Glutamatergic neuron (in vitro differentiated cells): ENCODE measurements around the gene CYP1B1. TPM values are rescaled to one million over a fixed set of nuclear protein-coding genes. Genes with fewer than 3 reads are reported as not detected.

Source experiments
- DNase-seq: peaks from one replicate; pipeline ENCODE4 v3.0.0; 2022
- H3K27ac Mint-ChIP-seq: one replicate; pipeline ENCODE4 v1.8.0; 2020; ENCODE audit warnings: mild to moderate bottlenecking, mixed read lengths, inconsistent platforms; ENCODE audit not compliant: unreplicated experiment
- H3K27me3 Mint-ChIP-seq: one replicate; pipeline ENCODE4 v1.8.0; 2020; ENCODE audit warnings: mild to moderate bottlenecking, moderate library complexity, mixed read lengths, inconsistent platforms; ENCODE audit not compliant: unreplicated experiment
- H3K36me3 Mint-ChIP-seq: one replicate; pipeline ENCODE4 v1.8.0; 2020; ENCODE audit warnings: mild to moderate bottlenecking, mixed read lengths, inconsistent platforms; ENCODE audit not compliant: unreplicated experiment
- H3K4me1 Mint-ChIP-seq: one replicate; pipeline ENCODE4 v1.8.0; 2020; ENCODE audit warnings: mild to moderate bottlenecking, low read depth, mixed read lengths, inconsistent platforms; ENCODE audit not compliant: unreplicated experiment
- H3K4me3 Mint-ChIP-seq: one replicate; pipeline ENCODE4 v1.8.0; 2020; ENCODE audit warnings: mild to moderate bottlenecking, mixed read lengths, inconsistent platforms; ENCODE audit not compliant: unreplicated experiment
- H3K9me3 Mint-ChIP-seq: one replicate; pipeline ENCODE4 v1.8.0; 2020; ENCODE audit warnings: mild to moderate bottlenecking, moderate library complexity, mixed read lengths, inconsistent platforms; ENCODE audit not compliant: unreplicated experiment
- total RNA-seq: library from RNA; stranded (reverse); fragmentation: NEBNext Ultra II Directional; extraction: Animal tissue kit (Norgen Biotek cat#: 25700); gene quantifications from one replicate; pipeline ENCODE4 v1.2.1, GENCODE V29; 2021; ENCODE audit not compliant: unreplicated experiment
- TF ChIP-seq, protein P1 (sequence below): fragments of 200-600 bp; sonication (generic); IDR thresholded peaks from one replicate; pipeline ENCODE4 v1.5.0; 2021; ENCODE audit not compliant: partially characterized antibody, unreplicated experiment

Gene CYP1B1
- total RNA-seq, 1 donor from 2014 or later: 3.4 TPM

DNA sequence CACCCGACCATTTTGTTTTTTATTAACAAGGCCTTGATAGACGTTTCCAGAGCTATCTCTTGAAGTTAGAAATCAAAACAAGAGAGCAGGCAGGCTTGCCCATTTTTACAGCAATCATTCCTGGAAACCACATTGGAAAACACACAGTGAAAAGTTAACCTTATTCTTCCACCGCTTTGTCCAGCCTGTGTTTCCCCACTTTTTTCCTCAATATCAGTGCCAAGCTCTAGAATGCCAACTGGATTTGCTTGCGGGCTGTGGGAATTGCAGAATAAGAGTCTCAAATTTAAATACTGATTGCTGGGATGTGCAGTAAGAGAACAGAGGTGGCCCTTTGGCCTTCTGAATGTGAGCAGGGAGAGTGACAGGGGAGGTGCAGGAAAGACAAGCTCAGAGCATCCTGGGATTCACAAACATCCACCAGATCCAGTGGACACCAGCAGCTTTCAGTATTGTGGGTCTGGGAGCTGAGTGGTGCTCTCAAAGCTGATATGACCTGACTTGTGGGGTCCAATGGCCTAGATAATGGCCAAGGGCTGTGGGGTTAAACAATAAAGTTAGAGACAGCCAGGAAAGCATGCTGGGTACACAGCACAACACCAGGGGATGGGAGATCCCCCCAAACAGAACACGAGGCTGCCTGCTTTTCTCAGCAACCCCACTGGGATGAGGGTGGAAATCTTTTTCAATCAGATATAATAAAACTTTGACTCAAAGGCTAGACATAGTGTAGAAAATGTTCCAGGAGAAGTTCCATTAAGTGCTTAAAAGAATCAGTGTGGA, 15.5 kb downstream of the CYP1B1 start:
- Mint-ChIP-seq H3K27me3 (peaks cover 1% of the 10 kb centered on the region), H3K4me3 (no peak overlapping the region), H3K36me3 (no peaks in the 10 kb centered on the region), H3K9me3 (no peaks in the 10 kb centered on the region), H3K4me1 (no peaks in the 10 kb centered on the region), H3K27ac (no peak overlapping the region)
- DNase-seq: no peak
- TF ChIP-seq, protein P1, sequence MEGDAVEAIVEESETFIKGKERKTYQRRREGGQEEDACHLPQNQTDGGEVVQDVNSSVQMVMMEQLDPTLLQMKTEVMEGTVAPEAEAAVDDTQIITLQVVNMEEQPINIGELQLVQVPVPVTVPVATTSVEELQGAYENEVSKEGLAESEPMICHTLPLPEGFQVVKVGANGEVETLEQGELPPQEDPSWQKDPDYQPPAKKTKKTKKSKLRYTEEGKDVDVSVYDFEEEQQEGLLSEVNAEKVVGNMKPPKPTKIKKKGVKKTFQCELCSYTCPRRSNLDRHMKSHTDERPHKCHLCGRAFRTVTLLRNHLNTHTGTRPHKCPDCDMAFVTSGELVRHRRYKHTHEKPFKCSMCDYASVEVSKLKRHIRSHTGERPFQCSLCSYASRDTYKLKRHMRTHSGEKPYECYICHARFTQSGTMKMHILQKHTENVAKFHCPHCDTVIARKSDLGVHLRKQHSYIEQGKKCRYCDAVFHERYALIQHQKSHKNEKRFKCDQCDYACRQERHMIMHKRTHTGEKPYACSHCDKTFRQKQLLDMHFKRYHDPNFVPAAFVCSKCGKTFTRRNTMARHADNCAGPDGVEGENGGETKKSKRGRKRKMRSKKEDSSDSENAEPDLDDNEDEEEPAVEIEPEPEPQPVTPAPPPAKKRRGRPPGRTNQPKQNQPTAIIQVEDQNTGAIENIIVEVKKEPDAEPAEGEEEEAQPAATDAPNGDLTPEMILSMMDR: no peak

DNA sequence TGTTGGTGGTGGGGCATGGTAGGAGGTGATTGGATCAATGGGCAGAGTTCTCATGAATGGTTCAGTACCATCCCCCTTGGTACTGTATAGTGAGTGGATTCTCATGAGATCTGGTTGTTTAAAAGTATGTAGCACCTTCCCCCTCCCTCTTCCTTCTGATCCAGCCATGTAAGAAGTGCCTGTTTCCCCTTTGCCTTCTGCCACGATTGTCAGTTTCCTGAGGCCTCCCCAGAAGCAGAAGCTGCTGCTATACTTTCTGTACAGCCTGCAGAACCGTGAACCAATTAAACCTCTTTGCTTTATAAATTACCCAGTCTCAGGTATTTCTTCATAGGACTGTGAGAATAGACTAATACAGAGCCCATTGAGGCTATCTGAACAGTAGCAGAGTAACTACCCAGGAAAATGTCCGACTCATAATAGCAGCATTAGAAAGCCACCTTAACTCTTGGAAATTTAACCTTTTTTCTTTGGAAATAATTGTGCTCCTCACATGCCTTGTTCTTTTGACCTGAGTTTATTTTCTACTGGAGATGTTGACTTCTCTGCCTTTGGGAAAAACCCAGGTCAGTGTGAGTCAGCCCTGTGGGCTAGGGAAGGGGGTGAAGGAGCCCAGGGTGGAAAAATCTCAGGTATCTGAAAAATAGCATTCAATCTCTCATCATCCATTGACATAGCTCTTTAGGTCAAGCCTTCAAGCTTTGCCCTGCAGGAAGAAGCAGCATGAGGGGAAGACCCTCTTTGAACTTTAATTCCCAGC, 18.1 kb downstream of the CYP1B1 start:
- Mint-ChIP-seq H3K27me3 (peaks cover 1% of the 10 kb centered on the region), H3K36me3 (no peaks in the 10 kb centered on the region), H3K4me1 (no peaks in the 10 kb centered on the region), H3K4me3 (no peak overlapping the region), H3K27ac (no peak overlapping the region), H3K9me3 (no peaks in the 10 kb centered on the region)
- TF ChIP-seq, protein P1: no peak
- no peak for DNase-seq

DNA sequence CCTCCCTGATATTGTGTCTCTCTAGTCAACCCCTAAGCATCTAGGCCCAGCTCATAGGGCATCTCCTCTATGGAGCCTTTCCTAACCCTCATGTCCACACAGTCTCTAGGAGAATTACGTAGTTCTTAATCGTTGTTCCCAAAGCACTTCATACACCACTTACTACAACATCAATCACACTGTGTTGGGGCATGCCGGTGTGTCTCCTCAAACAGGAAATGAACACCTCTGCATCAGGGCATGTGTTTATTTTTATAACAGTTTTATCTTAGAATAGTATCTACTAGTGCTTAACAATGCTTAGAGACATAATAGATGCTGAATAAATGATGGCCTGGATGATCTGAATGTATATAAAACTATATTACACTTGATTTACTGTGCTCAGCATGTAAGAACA, 19.7 kb downstream of the CYP1B1 start:
- Mint-ChIP-seq H3K27ac (no peak overlapping the region), H3K9me3 (no peaks in the 10 kb centered on the region)

DNA sequence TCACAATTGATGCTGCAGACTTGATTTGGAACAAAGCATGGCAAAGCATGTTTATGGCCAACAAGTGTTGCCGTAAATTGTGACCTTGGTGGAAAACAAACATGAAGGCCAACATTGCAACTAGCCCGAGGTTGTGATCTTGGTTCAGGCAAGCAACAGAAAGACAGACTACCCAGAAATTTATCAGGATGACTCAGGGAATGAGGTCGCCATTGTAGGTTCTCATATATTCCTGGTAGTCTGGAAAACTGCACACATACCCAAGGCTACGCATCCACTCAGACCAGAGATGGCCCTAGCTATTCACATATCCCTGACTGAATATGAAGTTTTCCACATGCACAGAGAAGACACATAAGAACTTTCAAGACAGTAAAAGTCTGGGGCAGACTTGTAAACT, 30.1 kb downstream of the CYP1B1 start:
- Mint-ChIP-seq H3K4me3 (no peak overlapping the region), H3K27me3 (peaks cover 2% of the 10 kb centered on the region), H3K4me1 (no peaks in the 10 kb centered on the region), H3K36me3 (no peaks in the 10 kb centered on the region), H3K9me3 (no peaks in the 10 kb centered on the region), H3K27ac (no peak overlapping the region)
- DNase-seq: no peak
- TF ChIP-seq, protein P1: no peak

More for the DNA sequence above, 19.7 kb downstream of the CYP1B1 start:
- H3K4me3 Mint-ChIP-seq: no peak overlapping the region
- H3K36me3 Mint-ChIP-seq: no peaks in the 10 kb centered on the region
- no peaks in the 10 kb centered on the region for H3K4me1 Mint-ChIP-seq
- DNase-seq: no peak
- TF ChIP-seq, protein P1: no peak
- peaks cover 1% of the 10 kb centered on the region for H3K27me3 Mint-ChIP-seq
